Stimulated activated CD8-positive, alpha-beta memory T cell treated with anti-CD3 and anti-CD28 coated beads, Interleukin-7, amount 100 ng/mL, for 24 hours (primary cell): ENCODE measurements around the gene PSD.
A peak's percentile ranks its signal among the peaks of the same experiment; 100 is the strongest.

ENCODE experiments used
- DNase-seq: peaks from one replicate; pipeline ENCODE4 v3.0.0-alpha.2; 2020; ENCODE audit warnings: low read depth

Gene PSD

GRCh38 chr10:102404361-102405107, 14.1 kb downstream of the PSD start:
- no peak for DNase-seq

DNA sequence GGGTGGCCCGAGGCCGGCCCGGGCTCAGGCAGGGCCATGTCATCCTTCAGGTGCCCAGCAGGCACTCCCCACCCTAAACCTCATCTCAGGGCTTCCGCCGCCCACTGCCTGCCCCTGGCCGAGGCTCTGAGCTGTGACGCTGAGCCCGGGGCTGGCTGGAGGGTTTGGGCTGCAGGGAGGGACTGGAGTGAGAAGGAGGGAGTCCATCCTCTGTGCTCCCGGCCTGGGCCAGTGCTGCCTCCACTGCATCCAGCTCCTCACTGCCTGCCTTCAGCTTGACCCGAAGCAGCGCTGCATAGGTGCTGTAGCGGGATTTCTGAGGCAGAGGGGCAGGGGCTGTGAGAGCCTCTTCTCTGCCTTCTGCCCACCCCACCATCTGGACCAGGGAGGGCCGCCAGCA, 15.5 kb downstream of the PSD start:
- DNase-seq, result no peak

DNA sequence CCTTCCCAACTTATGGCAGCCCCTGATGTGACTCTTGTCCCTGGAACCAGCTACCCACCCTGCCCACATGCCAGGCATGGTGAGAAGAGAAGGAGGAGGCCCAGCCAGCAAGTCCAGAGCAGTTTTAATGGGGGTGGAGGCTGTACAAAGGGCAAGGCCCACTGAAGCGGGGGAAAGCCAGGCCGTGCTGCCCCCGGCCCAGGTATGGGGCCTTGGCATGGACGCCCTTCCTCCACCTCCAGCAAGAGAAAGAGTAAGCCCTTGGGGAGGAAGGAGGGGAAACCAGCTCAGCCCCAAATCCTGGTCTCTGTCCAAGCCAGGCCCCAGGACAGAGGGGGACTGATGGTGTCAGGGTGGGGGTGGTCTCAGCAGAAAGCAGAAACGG, 16.1 kb downstream of the PSD start:
- no peak for DNase-seq

DNA sequence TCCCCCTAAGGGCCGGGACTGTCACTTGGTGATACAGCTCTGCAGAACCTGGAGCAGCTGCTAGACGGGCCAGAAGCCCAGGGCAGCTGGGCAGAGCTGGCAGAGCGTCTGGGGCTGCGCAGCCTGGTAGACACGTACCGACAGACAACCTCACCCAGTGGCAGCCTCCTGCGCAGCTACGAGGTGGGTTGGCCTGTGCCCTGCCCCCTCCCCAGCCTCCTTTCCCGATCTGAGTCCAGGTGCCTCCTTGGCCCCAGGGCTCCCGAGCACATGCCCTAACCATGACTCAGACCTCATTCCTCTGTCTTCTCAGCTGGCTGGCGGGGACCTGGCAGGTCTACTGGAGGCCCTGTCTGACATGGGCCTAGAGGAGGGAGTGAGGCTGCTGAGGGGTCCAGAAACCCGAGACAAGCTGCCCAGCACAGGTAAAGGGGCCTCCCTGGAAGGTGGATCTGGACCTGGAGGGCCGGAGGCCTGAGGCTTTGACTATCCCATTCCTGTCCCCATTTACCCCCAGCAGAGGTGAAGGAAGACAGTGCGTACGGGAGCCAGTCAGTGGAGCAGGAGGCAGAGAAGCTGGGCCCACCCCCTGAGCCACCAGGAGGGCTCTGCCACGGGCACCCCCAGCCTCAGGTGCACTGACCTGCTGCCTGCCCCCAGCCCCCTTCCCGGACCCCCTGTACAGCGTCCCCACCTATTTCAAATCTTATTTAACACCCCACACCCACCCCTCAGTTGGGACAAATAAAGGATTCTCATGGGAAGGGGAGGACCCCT, 16.7 kb downstream of the PSD start:
- no peak for DNase-seq

- no peak for DNase-seq
Measured at GRCh38 chr10:102401342-102401654, 17.3 kb downstream of the PSD start.

DNA sequence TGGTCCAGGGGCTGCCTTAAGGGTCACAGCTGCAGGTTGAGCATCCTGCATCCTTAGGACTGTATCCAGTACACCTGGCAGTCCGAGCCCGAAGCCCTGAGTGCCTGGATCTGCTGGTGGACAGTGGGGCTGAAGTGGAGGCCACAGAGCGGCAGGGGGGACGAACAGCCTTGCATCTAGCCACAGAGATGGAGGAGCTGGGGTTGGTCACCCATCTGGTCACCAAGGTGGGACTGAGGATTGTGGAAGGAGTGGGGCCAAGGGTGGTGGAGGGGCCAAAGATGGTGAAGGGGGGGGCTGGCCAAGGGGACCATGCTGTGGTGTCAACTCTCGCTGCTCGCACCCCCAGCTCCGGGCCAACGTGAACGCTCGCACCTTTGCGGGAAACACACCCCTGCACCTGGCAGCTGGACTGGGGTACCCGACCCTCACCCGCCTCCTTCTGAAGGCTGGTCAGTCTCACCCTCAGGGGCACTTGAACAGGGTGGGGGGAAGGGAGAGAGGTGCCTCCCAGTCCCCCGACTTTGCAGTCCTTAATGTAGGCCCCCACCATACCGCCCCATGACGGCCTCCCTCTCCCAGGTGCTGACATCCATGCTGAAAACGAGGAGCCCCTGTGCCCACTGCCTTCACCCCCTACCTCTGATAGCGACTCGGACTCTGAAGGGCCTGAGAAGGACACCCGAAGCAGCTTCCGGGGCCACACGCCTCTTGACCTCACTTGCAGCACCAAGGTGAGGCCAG, 17.8 kb downstream of the PSD start:
- DNase-seq, result no peak

- no peak for DNase-seq
Measured at GRCh38 chr10:102400076-102400475, 18.5 kb downstream of the PSD start.

- peak; percentile 69 for DNase-seq
Measured at GRCh38 chr10:102399217-102400021, 19.2 kb downstream of the PSD start.

GRCh38 chr10:102398172-102399020, 20.2 kb downstream of the PSD start:
- no peak for DNase-seq

DNA sequence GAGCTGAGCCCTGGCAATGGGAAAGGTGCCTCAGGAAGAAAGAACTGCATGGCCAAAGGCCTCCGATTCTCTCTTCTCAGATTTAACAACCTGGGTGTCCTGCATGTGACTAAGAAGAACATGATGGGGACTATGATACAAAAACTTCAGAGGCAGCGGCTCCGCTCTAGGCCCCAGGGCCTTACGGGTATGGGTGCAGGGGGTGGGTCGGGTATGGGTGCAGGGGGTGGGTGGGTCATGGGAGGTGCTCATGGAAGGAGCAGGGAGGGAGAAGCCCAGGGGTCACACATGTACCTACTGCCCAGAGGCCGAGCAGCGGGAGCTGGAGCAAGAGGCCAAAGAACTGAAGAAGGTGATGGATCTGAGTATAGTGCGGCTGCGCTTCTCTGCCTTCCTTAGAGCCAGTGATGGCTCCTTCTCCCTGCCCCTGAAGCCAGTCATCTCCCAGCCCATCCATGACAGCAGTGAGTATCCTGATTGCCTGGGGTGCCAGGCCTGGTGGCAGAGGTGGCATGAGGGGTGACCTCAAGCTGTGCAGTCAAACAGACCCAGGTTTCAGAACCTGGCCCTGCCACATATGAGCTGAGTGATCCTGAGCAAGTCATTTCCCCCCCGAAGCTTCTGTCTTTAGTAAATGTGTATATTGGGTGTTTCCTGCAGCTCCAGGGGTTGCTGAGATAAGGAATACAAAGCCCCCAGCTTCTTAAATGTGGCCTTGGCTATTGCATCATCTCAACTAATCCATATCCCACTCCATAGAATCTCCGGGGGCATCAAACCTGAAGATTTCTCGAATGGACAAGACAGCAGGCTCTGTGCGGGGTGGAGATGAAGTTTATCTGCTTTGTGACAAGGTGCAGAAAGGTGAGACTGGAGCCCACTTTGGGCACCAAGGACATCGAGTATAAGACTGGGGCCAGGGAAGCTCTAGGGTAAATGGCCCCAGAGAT, 21.1 kb downstream of the PSD start:
- no peak for DNase-seq

DNA sequence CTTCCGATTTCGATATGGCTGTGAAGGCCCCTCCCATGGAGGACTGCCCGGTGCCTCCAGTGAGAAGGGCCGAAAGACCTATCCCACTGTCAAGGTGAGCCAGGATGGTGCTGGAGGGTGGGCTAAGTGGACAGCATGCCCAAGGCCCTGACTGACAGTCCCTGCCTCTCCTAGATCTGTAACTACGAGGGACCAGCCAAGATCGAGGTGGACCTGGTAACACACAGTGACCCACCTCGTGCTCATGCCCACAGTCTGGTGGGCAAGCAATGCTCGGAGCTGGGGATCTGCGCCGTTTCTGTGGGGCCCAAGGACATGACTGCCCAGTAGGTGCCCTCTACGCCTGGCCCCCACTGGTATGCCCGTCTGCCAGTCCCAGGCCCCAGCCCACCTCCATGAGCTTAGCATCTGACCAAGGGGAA, 21.8 kb downstream of the PSD start:
- DNase-seq, result no peak

DNA sequence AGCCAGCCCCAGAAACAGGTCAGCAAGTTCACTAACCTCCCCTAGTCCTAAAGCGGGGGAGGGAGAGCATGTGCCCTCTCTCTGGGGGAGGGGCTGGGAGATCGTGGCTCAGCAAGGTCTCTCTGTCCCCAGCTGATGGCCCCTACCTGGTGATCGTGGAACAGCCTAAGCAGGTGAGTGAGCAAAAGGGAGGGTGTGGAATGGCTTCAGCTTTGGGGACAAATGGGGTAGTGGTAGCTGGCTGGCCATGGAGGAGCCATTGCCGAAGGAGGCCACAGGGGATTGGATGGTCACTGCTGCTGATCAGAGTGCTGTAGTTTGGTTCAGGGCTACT, 22.3 kb downstream of the PSD start:
- no peak for DNase-seq

- peak; percentile 82 for DNase-seq
Measured at GRCh38 chr10:102395400-102396316, 22.9 kb downstream of the PSD start, which contains the start of gene NFKB2. Gene NFKB2 (plus strand): TSS chr10:102395705. CDS start chr10:102395960, 255 bp downstream.

DNA sequence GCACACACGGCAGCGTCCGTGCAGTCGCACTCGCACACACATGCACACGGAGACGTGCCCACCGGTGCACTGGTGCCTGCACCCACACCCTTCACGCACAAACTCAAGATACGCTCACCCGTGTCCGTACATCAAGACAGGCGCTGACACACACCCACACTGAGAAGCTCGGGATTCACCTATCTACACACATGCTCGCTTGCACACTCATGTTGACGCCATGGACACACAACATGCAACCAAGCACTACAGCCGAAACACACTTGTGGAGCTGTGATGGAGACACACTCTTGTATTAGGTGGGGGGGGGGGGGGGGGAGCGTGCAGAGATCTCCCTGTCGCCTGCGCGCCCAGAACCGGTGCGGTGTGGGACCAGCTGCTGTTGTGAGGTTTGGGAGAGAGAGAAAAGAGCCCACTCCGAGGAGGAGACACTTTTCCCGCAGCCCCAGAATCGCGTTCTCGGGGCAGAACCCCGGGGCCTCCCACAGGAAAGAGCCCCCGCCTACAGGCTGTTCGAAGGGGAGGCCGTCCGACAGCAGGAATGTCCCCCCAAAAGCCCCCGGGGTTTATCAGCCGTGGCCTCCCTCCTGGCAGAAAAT, 23.7 kb downstream of the PSD start:
- DNase-seq, result no peak

DNA sequence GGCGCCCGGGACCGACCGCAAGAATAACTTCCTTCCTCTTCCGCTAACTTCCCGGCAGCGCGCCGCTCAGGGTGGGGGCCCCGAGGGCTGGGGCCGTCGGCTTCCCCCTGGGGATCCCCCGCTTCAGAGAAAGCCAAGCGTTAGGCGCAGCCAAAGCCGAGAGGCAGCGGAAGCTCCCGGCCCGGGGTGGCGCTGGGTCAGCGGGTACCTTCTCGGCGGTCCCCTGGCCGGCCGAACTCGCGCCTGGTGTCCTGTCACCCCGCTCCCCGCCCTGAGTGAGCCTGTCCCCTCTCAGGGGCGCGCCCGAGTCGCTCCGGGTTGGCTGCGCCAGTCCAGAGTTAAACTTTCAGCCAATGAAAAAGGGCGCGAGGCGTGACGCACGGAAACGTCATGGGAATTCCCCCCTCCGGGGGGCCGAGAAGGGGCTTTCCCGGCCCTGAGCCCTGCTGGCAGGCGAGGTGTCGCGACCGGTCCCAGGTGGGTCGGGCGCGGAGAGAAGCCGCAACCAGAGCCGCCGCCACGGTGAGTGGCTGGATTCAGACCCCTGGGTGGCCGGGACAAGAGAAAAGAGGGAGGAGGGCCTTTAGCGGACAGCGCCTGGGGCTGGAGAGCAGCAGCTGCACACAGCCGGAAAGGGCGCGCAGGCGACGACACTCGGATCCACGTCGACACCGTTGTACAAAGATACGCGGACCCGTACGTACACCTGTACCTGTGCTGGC, 24.3 kb downstream of the PSD start:
- peak; percentile 99 for DNase-seq

GRCh38 chr10:102393411-102394078, 25.0 kb downstream of the PSD start:
- no peak for DNase-seq

GRCh38 chr10:102392306-102392705, 26.3 kb downstream of the PSD start:
- DNase-seq, result no peak
